HG03442 (cell line): ENCODE measurements around the gene SLC5A10.
"Not testable (repeated sequence)": the region's sequence is repeated elsewhere in the genome, so short reads cannot be mapped to it uniquely, and the experiment has no call there.

Experiments used
- ATAC-seq: cut with Tn5 transposase; IDR thresholded peaks from one replicate; pipeline ENCODE4 v1.9.1; 2021; ENCODE audit warnings: mild to moderate bottlenecking, moderate library complexity; ENCODE audit not compliant: unreplicated experiment

The SLC5A10 gene

GRCh38 chr17:18946536-18946935 is 5.4 kb upstream of the SLC5A10 start:
- ATAC-seq = no peak

GRCh38 chr17:18947866-18948265 is 4.1 kb upstream of the SLC5A10 start:
- ATAC-seq = no peak

- ATAC-seq = no peak
These were observed 3.4 kb upstream of the SLC5A10 start for GRCh38 chr17:18948476-18949006.

DNA sequence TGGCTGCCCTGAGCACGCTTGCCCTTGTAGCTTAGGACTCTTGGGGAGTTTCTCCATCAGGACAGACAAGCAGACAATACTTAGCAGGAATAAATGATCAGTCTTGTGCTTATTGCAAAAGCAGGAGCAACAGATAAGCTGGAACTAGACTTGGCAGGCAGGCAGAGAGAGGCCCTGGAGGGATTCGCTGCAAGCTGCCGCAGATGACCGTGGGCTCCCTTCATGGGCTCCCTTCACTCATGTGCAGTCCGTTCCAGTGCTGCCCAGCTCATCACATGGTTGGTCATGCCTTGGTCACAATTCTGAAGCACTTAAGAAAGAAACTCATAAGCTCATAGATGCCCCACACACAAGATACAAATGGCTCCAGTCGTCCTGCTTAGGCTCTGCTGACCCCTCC is 2.4 kb upstream of the SLC5A10 start:
- no peak for ATAC-seq

DNA sequence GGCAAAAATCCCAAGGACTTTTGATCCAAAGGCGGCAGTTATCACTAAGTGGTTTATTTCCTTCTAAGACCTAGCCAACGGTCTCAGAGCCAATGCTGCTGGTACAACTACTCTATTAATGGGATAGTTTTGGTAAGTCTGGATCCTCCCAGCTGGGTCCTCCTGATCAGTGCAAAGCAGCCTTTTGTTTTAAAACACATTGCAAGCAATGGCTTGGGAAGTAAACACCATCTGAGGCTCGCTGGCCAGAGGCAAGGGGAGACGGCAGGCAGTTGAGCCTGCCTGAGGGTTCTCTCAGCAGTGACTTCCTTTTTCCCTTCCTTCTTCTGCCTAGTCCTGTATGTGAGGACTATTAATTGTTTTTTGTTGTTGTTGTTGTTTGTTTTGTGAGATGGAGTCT is 1.6 kb upstream of the SLC5A10 start:
- no peak for ATAC-seq

DNA sequence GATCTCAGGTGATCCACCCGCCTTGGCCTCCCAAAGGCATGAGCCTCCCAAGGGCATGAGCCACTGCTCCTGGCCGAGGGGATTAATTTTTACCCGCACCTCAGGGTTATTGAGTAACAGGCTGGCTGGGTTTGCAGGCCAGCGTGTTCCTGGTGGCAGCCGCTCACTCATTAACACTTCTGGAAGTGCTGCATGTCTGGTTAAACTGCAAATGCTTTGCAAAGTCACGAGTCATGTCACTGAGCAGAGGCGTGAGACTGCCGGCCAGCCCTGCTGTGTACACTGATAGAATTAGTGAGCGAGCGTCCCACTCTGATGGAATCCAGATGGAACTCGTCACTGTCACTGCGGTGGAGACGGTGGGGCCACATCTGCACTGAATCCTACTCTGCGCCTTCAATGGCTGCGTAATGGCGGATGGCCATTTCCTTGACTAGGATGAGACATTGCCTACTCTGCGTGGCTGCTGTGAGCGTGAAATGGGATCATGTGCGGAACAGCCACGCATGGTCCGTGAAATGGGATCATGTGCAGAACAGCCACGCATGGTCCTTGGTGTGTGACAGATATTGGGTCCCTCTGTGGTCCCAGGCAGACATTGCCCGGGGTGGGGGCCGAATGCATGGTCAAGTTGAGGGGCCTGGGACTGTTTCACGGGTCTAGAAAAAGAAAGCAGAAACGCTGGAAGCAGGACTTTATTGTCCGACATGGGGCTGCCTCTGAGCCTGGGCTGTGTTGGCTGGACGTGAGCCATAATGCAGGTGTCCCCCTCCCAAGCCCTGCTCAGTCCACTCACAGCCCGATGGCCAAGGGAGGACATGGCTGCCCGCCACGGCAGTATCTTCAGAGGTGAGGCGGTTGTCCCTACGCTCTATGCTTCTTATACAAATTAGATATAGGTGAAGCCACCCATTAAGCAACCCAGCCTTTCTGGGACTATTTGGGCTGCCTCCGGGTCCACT is 740 bp upstream of the SLC5A10 start:
- ATAC-seq = no peak

DNA sequence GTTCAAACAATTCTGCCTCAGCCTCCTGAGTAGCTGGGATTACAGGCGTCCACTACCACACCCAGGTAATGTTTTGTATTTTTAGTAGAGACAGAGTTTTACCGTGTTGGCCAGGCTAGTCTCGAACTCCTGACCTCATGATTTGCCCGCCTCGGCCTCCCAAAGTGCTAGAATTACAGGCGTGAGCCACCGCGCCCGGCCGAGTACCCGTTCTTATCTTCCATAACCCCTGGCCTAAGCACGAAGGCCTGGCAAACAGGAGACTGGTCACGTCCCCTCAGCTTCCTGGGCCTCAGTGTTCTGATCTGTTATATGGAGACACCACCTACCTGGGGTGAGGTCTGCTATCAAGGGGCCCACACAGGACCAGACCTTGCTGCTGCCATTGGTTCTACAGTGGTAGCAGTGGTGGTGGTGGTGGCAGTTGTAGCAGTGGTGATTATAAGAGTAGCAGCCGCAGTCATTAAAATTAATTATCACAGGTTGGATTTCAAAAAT is 1.3 kb downstream of the SLC5A10 start:
- no peak for ATAC-seq

DNA sequence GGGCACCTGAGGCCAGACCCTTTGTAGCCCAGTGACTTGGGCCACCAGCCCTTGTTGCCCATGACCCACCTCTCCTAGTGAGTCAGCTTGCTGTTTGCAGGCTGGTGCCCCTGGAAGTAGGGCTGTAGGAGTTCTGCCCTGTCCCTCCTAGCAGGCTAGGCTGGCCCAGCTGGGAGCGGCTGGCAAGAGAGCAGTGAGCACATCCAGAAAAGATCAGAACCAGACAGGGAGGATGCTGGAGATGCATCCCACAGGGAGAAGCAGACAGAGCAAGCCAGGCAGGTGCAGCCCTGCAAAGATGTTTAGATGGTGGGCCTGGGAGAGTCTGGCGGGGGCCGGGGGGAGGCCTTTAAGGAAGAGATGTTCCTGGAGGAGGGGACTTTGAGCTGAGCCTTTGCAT is 2.4 kb downstream of the SLC5A10 start:
- ATAC-seq = no peak

GRCh38 chr17:18955009-18955408 is 3.0 kb downstream of the SLC5A10 start:
- no peak for ATAC-seq

DNA sequence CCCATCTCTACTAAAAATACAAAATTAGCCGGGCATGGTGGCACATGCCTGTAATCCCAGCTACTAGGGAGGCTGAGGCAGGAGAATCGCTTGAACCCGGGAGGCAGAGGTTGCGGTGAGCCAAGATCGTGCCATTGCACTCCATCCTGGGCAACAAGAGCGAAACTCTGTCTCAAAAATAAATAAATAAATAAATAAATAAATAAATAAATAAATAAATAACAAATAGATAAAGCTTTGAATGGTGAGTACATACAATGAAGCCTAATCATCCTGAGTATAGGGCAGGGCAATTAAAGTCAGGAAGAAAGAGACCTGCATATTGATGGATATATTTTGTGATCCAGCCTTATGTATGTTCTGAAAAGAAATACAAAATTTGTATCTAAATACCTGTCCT is 4.1 kb downstream of the SLC5A10 start:
- not testable (repeated sequence) for ATAC-seq

DNA sequence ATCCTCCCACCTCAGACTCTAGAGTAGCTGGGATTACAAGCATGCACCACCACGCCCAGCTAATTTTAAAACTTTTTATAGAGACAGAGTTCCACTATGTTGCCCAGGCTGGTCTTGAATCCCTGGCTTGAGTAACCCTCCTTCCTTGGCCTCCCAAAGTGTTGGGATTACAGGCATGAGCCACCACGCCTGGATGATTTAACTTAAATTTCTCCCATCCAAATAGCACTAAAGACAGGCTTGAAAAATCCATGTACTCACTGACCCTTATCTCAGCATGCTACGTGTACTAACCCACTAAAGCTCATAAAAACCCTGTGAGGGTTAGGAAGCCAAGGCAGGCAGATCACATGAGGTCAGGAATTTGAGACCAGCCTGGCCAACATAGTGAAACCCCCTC is 4.6 kb downstream of the SLC5A10 start:
- ATAC-seq = no peak

DNA sequence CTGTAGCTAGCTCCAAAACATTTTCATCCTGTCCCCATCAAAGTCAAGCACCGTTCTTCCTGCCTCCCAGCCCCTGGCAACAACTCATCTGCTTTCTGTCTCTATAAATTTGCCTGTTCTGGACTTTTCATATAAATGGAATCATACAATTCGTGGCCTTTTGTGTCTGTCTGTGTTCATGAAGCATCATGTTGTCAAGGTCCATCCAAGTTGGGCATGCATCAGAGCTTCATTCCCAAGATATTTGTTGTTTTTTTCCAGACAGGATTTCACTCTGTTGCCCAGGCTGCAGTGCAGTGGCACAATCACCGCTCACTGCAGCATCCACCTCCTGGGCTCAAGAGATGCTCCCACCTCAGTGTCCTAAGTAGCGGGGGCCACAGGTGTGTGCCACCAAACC is 5.9 kb downstream of the SLC5A10 start:
- ATAC-seq = no peak

DNA sequence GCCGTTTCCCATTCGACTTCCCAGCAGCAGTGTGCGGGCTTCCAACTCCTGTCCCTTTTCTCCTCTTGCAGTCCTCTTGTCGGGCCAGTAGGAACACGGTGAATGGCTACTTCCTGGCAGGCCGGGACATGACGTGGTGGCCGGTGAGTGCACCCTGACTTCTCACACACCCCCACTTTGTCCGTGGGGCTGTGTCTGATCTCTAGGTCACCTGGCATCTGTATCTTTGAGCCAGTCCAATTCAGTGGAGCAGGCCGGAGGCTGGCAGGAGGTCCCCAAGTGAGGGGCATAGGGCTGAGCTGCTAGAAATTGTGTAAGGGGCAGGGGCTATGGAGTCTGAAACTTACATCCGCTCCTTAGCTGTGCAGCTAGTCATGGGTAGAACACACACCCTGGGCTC is 6.6 kb downstream of the SLC5A10 start:
- ATAC-seq = no peak

- ATAC-seq = no peak
These were observed 7.3 kb downstream of the SLC5A10 start for GRCh38 chr17:18959071-18959844.

- ATAC-seq = no peak
These were observed 7.9 kb downstream of the SLC5A10 start for GRCh38 chr17:18959845-18960240.

DNA sequence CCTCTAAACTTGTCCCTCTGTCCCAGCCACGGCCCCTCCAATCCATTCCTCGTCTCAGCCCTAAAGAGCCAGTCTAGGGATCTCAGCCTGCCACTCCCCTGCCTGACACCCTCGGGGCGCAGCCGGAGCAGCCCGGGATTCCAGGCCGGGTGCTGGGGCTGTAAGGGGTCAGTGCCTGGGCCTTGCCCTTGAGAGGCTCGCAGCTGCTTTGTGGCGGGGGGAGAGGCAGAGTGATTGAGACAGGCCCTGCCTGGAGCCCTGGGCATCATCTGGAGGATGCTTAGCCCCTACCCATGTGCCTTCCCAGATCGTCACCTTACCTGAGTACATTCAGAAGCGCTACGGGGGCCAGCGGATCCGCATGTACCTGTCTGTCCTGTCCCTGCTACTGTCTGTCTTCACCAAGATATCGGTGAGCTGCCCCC is 8.3 kb downstream of the SLC5A10 start:
- ATAC-seq = peak; percentile 15

- ATAC-seq = peak; percentile 68
These were observed 9.0 kb downstream of the SLC5A10 start for GRCh38 chr17:18960803-18961511.

DNA sequence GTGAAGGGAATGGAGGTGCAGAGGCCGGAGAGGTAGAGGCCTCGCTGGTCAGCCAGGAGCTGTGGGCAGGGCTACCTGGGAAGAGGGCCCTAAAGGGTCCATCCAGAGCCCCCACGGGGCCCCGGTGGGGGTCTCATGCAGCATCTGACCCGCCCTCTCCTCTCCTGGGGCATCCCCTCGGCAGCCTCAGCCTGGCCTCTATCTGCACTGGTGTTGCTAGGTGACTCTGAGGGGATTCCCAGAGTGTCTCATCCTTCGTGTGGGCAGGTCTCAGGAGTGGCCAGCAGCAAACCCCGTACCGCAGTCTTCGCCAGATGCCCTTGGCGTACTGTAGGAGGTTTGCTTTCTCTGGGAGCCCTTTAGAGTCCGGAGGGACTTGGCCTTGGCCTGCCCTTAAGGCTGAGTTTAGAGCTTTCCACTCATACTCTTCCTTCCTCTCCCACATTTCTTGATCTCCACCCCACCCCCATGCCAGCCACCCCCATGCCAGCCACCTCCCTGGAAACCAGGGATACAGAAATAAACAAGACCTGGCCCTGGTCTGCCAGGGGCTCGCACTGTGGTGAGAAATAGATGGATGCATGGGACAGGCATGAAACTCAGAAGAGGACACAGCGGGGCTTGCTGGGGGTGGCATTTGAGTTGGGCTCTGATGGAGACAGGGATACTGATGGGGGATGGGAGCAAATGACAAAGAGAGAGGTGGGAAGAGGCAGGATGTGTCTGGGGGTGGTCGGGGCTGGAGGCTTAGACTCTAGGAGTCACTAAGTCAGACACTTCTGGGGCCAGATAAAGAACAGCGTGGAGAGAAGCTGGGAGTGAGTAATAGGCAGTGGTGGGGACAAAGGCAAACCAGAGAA is 9.9 kb downstream of the SLC5A10 start:
- ATAC-seq = no peak

DNA sequence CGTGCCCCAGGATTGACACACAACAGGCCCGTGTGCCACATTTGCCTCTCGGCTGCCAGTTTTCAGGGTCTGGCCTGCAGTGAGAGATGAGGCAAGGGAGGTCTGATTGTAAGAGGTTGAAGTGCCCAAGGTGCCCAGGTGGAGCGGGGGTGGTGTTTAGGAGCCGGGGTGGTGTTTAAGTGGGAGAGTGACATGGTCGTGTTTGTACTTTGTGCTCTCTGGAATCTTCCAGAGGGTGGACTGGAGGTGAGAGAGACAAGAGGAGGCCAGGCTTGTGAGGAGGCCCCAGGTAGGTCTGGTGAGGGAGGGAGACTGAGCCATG is 10.5 kb downstream of the SLC5A10 start:
- no peak for ATAC-seq
